ENCODE measurements around the gene WNT8B. TPM values are rescaled to one million over a fixed set of nuclear protein-coding genes. Genes with fewer than 3 reads are reported as not detected.

Gene WNT8B
- polyA plus RNA-seq, 1 donor (not counting 4 experiments of a cell fraction or from before 2014, with no cell fraction given): not detected

- Histone ChIP-seq H2AFZ (ENCODE audit: control insufficient read depth, low read length) (no peak overlapping the region), H3K27ac (ENCODE audit: control insufficient read depth, insufficient read depth, low read length) (no peak overlapping the region), H3K79me2 (ENCODE audit: control insufficient read depth, insufficient read depth, low read length) (no peaks in the 10 kb centered on the region), H3K9me1 (ENCODE audit: control insufficient read depth, extremely low read depth, insufficient read depth, low read length) (no peaks in the 10 kb centered on the region), H4K20me1 (ENCODE audit: control insufficient read depth, extremely low read depth, insufficient read depth, low read length) (no peaks in the 10 kb centered on the region), H3K9ac (ENCODE audit: control insufficient read depth, extremely low read depth, insufficient read depth, low read length) (no peak overlapping the region), H3K36me3 (ENCODE audit: control insufficient read depth in 2 of 2, extremely low read depth in 1 of 2, insufficient read depth in 2 of 2, low read length in 2 of 2) (no peaks in the 10 kb centered on the region), H3K4me3 (ENCODE audit: control insufficient read depth in 2 of 3, extremely low read depth in 1 of 3, insufficient read depth in 2 of 3, low read depth in 1 of 3, low read length in 3 of 3) (no peak overlapping the region), H3K4me2 (ENCODE audit: control insufficient read depth, extremely low read depth, insufficient read depth, low read depth, low read length) (no peak overlapping the region), H3K4me1 (ENCODE audit: control insufficient read depth, extremely low read depth, insufficient read depth, low read length) (no peaks in the 10 kb centered on the region), H3K27me3 (ENCODE audit: control insufficient read depth, extremely low read depth, insufficient read depth, low read length) (no peaks in the 10 kb centered on the region), H3K9me3 (ENCODE audit: control insufficient read depth, low read depth, low read length) (no peaks in the 10 kb centered on the region)
- TF ChIP-seq CTCF (optimal IDR thresholded peaks at IDR 0.05 in 1 of 3, IDR thresholded peaks at IDR 0.05 in 1 of 3, conservative IDR thresholded peaks at IDR 0.05 in 1 of 3; ENCODE audit: extremely low read depth in 1 of 3, insufficient read depth in 2 of 3, low read length in 3 of 3): no peak
- TF ChIP-seq EZH2 (IDR thresholded peaks at IDR 0.05; ENCODE audit: low read length): no peak
- dilution Hi-C loops (cut with MboI; ENCODE audit: extremely low pct_ligation_motif_present, low sequenced_read_pairs): loop anchor here (25.0 kb wide), 1 partner anchor 109 kb away; the partner anchor contains the start of genes PKD2L1 and SCD
- FAIRE-seq (no peak), DNase-seq (ENCODE audit: low read depth, low spot score) (no peak)
Measured at GRCh38 chr10:100446130-100446761, 16.6 kb upstream of the WNT8B start.

GRCh38 chr10:100447663-100448062 is 15.1 kb upstream of the WNT8B start:
- DNase-seq (ENCODE audit: low read depth, low spot score): no peak
- H3K79me2 ChIP-seq (ENCODE audit: control insufficient read depth, insufficient read depth, low read length): no peaks in the 10 kb centered on the region
- no peak overlapping the region for H2AFZ ChIP-seq (ENCODE audit: control insufficient read depth, low read length)
- H3K27me3 ChIP-seq (ENCODE audit: control insufficient read depth, extremely low read depth, insufficient read depth, low read length): no peaks in the 10 kb centered on the region
- H3K36me3 ChIP-seq (ENCODE audit: control insufficient read depth in 2 of 2, extremely low read depth in 1 of 2, insufficient read depth in 2 of 2, low read length in 2 of 2): no peaks in the 10 kb centered on the region
- dilution Hi-C loops (cut with MboI; ENCODE audit: extremely low pct_ligation_motif_present, low sequenced_read_pairs): loop anchor here (25.0 kb wide), 1 partner anchor 110 kb away; the partner anchor contains the start of genes PKD2L1 and SCD
- no peak overlapping the region for H3K27ac ChIP-seq (ENCODE audit: control insufficient read depth, insufficient read depth, low read length)
- FAIRE-seq: no peak
- H3K4me2 ChIP-seq (ENCODE audit: control insufficient read depth, extremely low read depth, insufficient read depth, low read depth, low read length): no peak overlapping the region
- H3K9me3 ChIP-seq (ENCODE audit: control insufficient read depth, low read depth, low read length): no peaks in the 10 kb centered on the region
- no peak overlapping the region for H3K9ac ChIP-seq (ENCODE audit: control insufficient read depth, extremely low read depth, insufficient read depth, low read length)
- no peaks in the 10 kb centered on the region for H4K20me1 ChIP-seq (ENCODE audit: control insufficient read depth, extremely low read depth, insufficient read depth, low read length)
- H3K4me1 ChIP-seq (ENCODE audit: control insufficient read depth, extremely low read depth, insufficient read depth, low read length): no peaks in the 10 kb centered on the region
- no peak overlapping the region for H3K4me3 ChIP-seq (ENCODE audit: control insufficient read depth in 2 of 3, extremely low read depth in 1 of 3, insufficient read depth in 2 of 3, low read depth in 1 of 3, low read length in 3 of 3)
- TF ChIP-seq CTCF (optimal IDR thresholded peaks at IDR 0.05 in 1 of 3, IDR thresholded peaks at IDR 0.05 in 1 of 3, conservative IDR thresholded peaks at IDR 0.05 in 1 of 3; ENCODE audit: extremely low read depth in 1 of 3, insufficient read depth in 2 of 3, low read length in 3 of 3) (no peak), EZH2 (IDR thresholded peaks at IDR 0.05; ENCODE audit: low read length) (no peak)
- H3K9me1 ChIP-seq (ENCODE audit: control insufficient read depth, extremely low read depth, insufficient read depth, low read length): no peaks in the 10 kb centered on the region

Measured in keratinocyte (primary cell).